Neural cell (in vitro differentiated cells): ENCODE results near the gene LPIN2. TPM values are rescaled to one million over a fixed set of nuclear protein-coding genes. Genes with fewer than 3 reads are reported as not detected.
A peak's percentile ranks its signal among the peaks of the same experiment; 100 is the strongest.

ENCODE experiments used
- H2AFZ ChIP-seq: fragments of 200-600, 300-800 bp; sonication (generic), shearing (Covaris generic); 2 replicates; pipeline ENCODE4 v1.6.0; 2014; ENCODE audit warnings: low read depth, mild to moderate bottlenecking, antibody characterized with exemption, low read length, moderate library complexity
- H3F3A ChIP-seq: fragments of 200-600 bp; shearing (Covaris generic); 2 replicates; pipeline ENCODE4 v1.6.1; 2016; ENCODE audit warnings: mild to moderate bottlenecking, moderate library complexity, mixed read lengths, antibody characterized with exemption, low read length; ENCODE audit not compliant: insufficient read depth, poor library complexity, severe bottlenecking
- H3K27ac ChIP-seq: fragments of 200-600, 300-800 bp; sonication (generic), shearing (Covaris generic); 2 replicates; pipeline ENCODE4 v1.5.1; 2014; ENCODE audit warnings: mild to moderate bottlenecking, low read length, moderate library complexity
- H3K27me3 ChIP-seq: fragments of 300-800, 200-600 bp; sonication (generic), shearing (Covaris generic); 2 replicates; pipeline ENCODE4 v1.6.0; 2014; ENCODE audit warnings: mild to moderate bottlenecking, low read depth, low read length, moderate library complexity; ENCODE audit not compliant: insufficient read depth
- H3K36me3 ChIP-seq: fragments of 300-800, 200-600 bp; sonication (generic), shearing (Covaris generic); 2 replicates; pipeline ENCODE4 v1.5.1; 2014; ENCODE audit warnings: mild to moderate bottlenecking, antibody characterized with exemption, low read length, moderate library complexity; ENCODE audit not compliant: insufficient read depth
- H3K4me2 ChIP-seq: fragments of 300-800, 200-600 bp; sonication (generic), shearing (Covaris generic); 2 replicates; pipeline ENCODE4 v1.6.0; 2014; ENCODE audit warnings: mild to moderate bottlenecking, low read length
- H3K4me3 ChIP-seq: fragments of 300-800, 200-600 bp; sonication (generic), shearing (Covaris generic); 2 replicates; pipeline ENCODE4 v1.5.1; 2014; ENCODE audit warnings: mild to moderate bottlenecking, low read length, moderate library complexity
- H3K79me2 ChIP-seq: fragments of 200-600 bp; shearing (Covaris generic); replicated peaks from 2 replicates; pipeline ENCODE4 v1.6.0; 2014; ENCODE audit warnings: mild to moderate bottlenecking, low read length, moderate library complexity; ENCODE audit not compliant: insufficient read depth
- H3K9ac ChIP-seq: fragments of 300-800, 200-600 bp; sonication (generic), shearing (Covaris generic); 2 replicates; pipeline ENCODE4 v1.6.1; 2016; ENCODE audit warnings: mild to moderate bottlenecking, low read length, mixed read lengths
- H3K9me2 ChIP-seq: fragments of 200-600 bp; shearing (Covaris generic); 2 replicates; pipeline ENCODE4 v1.6.1; 2016; ENCODE audit warnings: mild to moderate bottlenecking, low read length, mixed read lengths; ENCODE audit not compliant: insufficient read depth
- H3K9me3 ChIP-seq: fragments of 200-600, 300-800 bp; sonication (generic), shearing (Covaris generic); 2 replicates; pipeline ENCODE4 v1.6.1; 2016; ENCODE audit warnings: mild to moderate bottlenecking, mixed run types, low read length, moderate library complexity, mixed read lengths
- H4K20me1 ChIP-seq: fragments of 200-600 bp; shearing (Covaris generic); 2 replicates; pipeline ENCODE4 v1.6.1; 2016; ENCODE audit warnings: mild to moderate bottlenecking, mixed run types; ENCODE audit not compliant: insufficient read depth
- EP300 ChIP-seq: fragments of 450-650 bp; conservative IDR thresholded peaks from 2 replicates; pipeline ENCODE4 v1.6.1; 2014; ENCODE audit warnings: antibody characterized with exemption, mild to moderate bottlenecking, moderate library complexity; ENCODE audit not compliant: poor library complexity, severe bottlenecking
- EZH2 ChIP-seq: fragments of 200-600, 300-800 bp; shearing (Covaris generic), sonication (generic); IDR thresholded peaks from 2 replicates; pipeline ENCODE4 v1.6.1; 2014; ENCODE audit warnings: antibody characterized with exemption, low read length, borderline replicate concordance, mild to moderate bottlenecking; ENCODE audit not compliant: insufficient read depth, poor library complexity, severe bottlenecking
- MXI1 ChIP-seq: fragments of 450-650 bp; conservative IDR thresholded peaks from 2 replicates; pipeline ENCODE4 v1.6.1; 2014; ENCODE audit warnings: antibody characterized with exemption, mild to moderate bottlenecking; ENCODE audit not compliant: poor library complexity, severe bottlenecking
- POLR2AphosphoS5 ChIP-seq: IDR thresholded peaks from 2 replicates; pipeline ENCODE4 v1.6.1; 2012
- RAD21 ChIP-seq: fragments of 450-650 bp; conservative IDR thresholded peaks from 2 replicates; pipeline ENCODE4 v1.6.1; 2014; ENCODE audit warnings: antibody characterized with exemption, mild to moderate bottlenecking, moderate library complexity
- SMC3 ChIP-seq: fragments of 450-650 bp; conservative IDR thresholded peaks from 2 replicates; pipeline ENCODE4 v1.6.1; 2014; ENCODE audit warnings: antibody characterized with exemption, mild to moderate bottlenecking, moderate library complexity; ENCODE audit not compliant: poor library complexity
- TAF1 ChIP-seq: IDR thresholded peaks from 2 replicates; pipeline ENCODE4 v1.6.1; 2012; ENCODE audit warnings: low read depth
- polyA minus RNA-seq: library from RNA; depleted of rRNA, polyadenylated mRNA; stranded (reverse); fragments of >200 nt; gene quantifications from 2 replicates; pipeline ENCODE4 v1.2.3, GENCODE V29; 2014
- polyA plus RNA-seq: library from polyadenylated mRNA; depleted of rRNA; stranded (reverse); fragments of >200 nt; gene quantifications from 2 replicates; pipeline ENCODE4 v1.2.3, GENCODE V29; 2014
- TF ChIP-seq, protein P1 (sequence below): IDR thresholded peaks from 2 replicates; pipeline ENCODE4 v1.6.1; 2012; ENCODE audit warnings: borderline replicate concordance
- TF ChIP-seq, protein P2 (sequence below): fragments of 450-650 bp; IDR thresholded peaks from 2 replicates; pipeline ENCODE4 v1.5.1; 2014; ENCODE audit warnings: antibody characterized with exemption, mild to moderate bottlenecking, moderate library complexity; ENCODE audit not compliant: poor library complexity, severe bottlenecking

Gene LPIN2, protein sequence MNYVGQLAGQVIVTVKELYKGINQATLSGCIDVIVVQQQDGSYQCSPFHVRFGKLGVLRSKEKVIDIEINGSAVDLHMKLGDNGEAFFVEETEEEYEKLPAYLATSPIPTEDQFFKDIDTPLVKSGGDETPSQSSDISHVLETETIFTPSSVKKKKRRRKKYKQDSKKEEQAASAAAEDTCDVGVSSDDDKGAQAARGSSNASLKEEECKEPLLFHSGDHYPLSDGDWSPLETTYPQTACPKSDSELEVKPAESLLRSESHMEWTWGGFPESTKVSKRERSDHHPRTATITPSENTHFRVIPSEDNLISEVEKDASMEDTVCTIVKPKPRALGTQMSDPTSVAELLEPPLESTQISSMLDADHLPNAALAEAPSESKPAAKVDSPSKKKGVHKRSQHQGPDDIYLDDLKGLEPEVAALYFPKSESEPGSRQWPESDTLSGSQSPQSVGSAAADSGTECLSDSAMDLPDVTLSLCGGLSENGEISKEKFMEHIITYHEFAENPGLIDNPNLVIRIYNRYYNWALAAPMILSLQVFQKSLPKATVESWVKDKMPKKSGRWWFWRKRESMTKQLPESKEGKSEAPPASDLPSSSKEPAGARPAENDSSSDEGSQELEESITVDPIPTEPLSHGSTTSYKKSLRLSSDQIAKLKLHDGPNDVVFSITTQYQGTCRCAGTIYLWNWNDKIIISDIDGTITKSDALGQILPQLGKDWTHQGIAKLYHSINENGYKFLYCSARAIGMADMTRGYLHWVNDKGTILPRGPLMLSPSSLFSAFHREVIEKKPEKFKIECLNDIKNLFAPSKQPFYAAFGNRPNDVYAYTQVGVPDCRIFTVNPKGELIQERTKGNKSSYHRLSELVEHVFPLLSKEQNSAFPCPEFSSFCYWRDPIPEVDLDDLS
- polyA plus RNA-seq = 13.7 and 14.4 TPM in 2 replicates
- 23.4 and 30.9 TPM in 2 replicates for polyA minus RNA-seq

DNA sequence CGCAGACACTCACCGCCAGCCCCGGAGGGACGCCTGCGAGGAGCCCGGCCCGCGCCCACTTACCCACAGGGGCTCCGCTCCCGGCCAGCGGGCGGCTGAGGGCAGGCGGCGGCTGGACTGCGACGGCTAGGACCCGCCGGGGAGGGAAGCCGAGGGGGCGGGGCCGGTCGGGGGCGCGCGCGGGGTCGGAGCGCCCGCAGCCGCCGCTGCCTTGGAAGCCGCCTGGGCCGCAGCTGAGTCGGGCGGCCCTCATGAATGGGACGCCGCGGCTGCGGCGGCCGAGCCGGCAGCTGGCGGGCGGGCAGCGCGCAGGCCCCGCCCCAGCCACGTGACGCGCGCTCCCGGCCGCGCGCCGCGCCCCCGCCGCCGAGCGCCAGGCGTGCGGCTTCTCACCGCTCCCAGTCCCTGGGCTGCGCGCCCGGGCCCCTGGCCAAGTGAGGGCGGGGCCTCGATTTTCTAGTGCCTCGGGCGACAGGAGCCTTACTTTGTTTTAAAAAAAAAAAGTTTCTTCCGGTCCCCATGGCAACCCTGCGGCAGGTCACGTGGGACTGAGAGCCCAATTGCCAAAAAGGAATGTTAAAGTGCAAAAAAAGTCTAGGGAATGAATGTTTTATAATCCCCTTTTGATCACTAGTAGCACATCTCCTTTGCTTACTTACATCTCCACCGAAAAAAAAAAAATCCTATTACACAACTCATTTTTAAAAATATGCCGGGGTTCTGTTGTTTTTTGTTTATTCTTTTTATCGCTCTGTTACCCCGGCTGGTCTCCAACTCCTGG, at the start of gene LPIN2:
TSS of gene LPIN2 (minus strand) at position 121 of the 781 bp plus-strand sequence. CDS start 52,304 bp downstream, outside the sequence.
- peak within 1 kb of the TSS; percentile 34 for H3K27ac ChIP-seq
- peak within 1 kb of the TSS; percentile 69 for H3K9ac ChIP-seq
- H3K4me3 ChIP-seq = peak within 1 kb of the TSS; percentile 80
- H2AFZ ChIP-seq = peak within 1 kb of the TSS; percentile 21
- peak; percentile 62 for TF ChIP-seq MXI1
- TF ChIP-seq, protein P1, sequence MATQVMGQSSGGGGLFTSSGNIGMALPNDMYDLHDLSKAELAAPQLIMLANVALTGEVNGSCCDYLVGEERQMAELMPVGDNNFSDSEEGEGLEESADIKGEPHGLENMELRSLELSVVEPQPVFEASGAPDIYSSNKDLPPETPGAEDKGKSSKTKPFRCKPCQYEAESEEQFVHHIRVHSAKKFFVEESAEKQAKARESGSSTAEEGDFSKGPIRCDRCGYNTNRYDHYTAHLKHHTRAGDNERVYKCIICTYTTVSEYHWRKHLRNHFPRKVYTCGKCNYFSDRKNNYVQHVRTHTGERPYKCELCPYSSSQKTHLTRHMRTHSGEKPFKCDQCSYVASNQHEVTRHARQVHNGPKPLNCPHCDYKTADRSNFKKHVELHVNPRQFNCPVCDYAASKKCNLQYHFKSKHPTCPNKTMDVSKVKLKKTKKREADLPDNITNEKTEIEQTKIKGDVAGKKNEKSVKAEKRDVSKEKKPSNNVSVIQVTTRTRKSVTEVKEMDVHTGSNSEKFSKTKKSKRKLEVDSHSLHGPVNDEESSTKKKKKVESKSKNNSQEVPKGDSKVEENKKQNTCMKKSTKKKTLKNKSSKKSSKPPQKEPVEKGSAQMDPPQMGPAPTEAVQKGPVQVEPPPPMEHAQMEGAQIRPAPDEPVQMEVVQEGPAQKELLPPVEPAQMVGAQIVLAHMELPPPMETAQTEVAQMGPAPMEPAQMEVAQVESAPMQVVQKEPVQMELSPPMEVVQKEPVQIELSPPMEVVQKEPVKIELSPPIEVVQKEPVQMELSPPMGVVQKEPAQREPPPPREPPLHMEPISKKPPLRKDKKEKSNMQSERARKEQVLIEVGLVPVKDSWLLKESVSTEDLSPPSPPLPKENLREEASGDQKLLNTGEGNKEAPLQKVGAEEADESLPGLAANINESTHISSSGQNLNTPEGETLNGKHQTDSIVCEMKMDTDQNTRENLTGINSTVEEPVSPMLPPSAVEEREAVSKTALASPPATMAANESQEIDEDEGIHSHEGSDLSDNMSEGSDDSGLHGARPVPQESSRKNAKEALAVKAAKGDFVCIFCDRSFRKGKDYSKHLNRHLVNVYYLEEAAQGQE = peak; percentile 14
- TF ChIP-seq, protein P2, sequence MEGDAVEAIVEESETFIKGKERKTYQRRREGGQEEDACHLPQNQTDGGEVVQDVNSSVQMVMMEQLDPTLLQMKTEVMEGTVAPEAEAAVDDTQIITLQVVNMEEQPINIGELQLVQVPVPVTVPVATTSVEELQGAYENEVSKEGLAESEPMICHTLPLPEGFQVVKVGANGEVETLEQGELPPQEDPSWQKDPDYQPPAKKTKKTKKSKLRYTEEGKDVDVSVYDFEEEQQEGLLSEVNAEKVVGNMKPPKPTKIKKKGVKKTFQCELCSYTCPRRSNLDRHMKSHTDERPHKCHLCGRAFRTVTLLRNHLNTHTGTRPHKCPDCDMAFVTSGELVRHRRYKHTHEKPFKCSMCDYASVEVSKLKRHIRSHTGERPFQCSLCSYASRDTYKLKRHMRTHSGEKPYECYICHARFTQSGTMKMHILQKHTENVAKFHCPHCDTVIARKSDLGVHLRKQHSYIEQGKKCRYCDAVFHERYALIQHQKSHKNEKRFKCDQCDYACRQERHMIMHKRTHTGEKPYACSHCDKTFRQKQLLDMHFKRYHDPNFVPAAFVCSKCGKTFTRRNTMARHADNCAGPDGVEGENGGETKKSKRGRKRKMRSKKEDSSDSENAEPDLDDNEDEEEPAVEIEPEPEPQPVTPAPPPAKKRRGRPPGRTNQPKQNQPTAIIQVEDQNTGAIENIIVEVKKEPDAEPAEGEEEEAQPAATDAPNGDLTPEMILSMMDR = no peak
- no peaks in the 10 kb centered on the region for H4K20me1 ChIP-seq
- no peaks in the 10 kb centered on the region for H3K9me2 ChIP-seq
- no peaks in the 10 kb centered on the region for H3K36me3 ChIP-seq
- H3F3A ChIP-seq = no peaks in the 10 kb centered on the region
- H3K27me3 ChIP-seq = no peaks in the 10 kb centered on the region
- H3K9me3 ChIP-seq = no peaks in the 10 kb centered on the region
- H3K4me2 ChIP-seq = peak within 1 kb of the TSS; percentile 36
- H3K79me2 ChIP-seq = peaks cover 11% of the 10 kb centered on the region

DNA sequence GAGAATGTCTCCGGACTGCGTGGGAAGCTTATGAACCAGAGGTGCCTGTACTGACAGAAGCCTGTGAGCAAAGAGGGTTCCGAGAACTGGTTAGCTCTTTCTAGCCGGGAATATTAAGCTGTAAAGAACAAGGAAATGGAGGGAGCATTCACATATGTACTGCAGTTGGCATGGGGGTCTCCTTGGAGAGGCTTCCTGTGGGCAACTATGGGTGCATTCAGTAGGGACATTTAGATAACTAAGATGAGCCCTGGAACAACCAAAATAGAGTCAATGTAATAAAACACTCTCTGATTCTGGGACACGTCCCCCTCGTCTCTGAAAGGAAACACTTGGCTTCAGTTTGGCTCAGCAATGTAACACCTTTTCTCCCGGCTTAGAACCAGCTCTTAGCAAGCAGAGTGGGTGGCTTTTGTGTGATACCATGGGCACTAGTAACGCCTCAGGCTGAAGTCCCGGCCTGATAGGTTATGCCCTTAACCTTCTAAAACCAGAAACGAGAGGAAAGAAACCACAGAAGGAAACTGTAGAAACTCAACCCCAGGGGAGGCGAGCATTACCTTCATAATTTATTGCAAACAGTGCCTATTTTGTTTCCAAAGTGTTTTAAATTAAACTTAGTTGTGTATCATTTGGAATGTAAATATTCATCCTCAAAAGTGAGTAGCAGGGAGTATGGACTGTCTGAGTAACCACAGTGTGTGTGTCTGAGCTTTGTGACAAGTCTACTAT, 48.8 kb upstream of the LPIN2 start:
- Histone ChIP-seq H3K9me3 (no peaks in the 10 kb centered on the region), H2AFZ (no peak overlapping the region), H3K9ac (no peak overlapping the region), H3F3A (no peaks in the 10 kb centered on the region), H3K79me2 (no peaks in the 10 kb centered on the region), H3K27ac (no peak overlapping the region), H3K27me3 (no peaks in the 10 kb centered on the region), H4K20me1 (no peaks in the 10 kb centered on the region), H3K4me3 (no peak overlapping the region), H3K9me2 (no peaks in the 10 kb centered on the region), H3K36me3 (no peaks in the 10 kb centered on the region), H3K4me2 (no peak overlapping the region)
- TF ChIP-seq, protein P1 = no peak
- TF ChIP-seq POLR2AphosphoS5 = no peak
- TF ChIP-seq SMC3 = no peak
- TF ChIP-seq, protein P2 = no peak
- TF ChIP-seq MXI1 = no peak
- TF ChIP-seq EP300 = no peak
- TF ChIP-seq RAD21 = no peak
- TF ChIP-seq TAF1 = no peak
- TF ChIP-seq EZH2 = no peak
